DOHH2 (cell line): Measurements from ENCODE around the gene CLPTM1L.
"Not testable (repeated sequence)": the region's sequence is repeated elsewhere in the genome, so short reads cannot be mapped to it uniquely, and the experiment has no call there.

Experiments used
- H3F3A ChIP-seq: fragments of 200-600 bp; sonication (generic), shearing (Covaris generic); 2 replicates; pipeline ENCODE4 v1.6.0; 2016; ENCODE audit warnings: antibody characterized with exemption, mild to moderate bottlenecking; ENCODE audit not compliant: control insufficient read depth, insufficient read depth
- H3K27ac ChIP-seq: fragments of 200-600 bp; sonication (generic); 2 replicates; pipeline ENCODE4 v1.5.1; 2014; ENCODE audit warnings: low read depth, mild to moderate bottlenecking, low read length, moderate library complexity
- H3K27me3 ChIP-seq: fragments of 200-600 bp; sonication (generic); 2 replicates; pipeline ENCODE4 v1.6.1; 2014; ENCODE audit warnings: mild to moderate bottlenecking, low read length, mixed read lengths; ENCODE audit not compliant: control insufficient read depth
- H3K36me3 ChIP-seq: fragments of 200-600 bp; sonication (generic); 2 replicates; pipeline ENCODE4 v1.6.1; 2014; ENCODE audit warnings: mild to moderate bottlenecking, low read length, moderate library complexity, mixed read lengths; ENCODE audit not compliant: control insufficient read depth
- H3K4me1 ChIP-seq: fragments of 200-600 bp; sonication (generic); 2 replicates; pipeline ENCODE4 v1.6.1; 2014; ENCODE audit warnings: mild to moderate bottlenecking, low read length, mixed read lengths; ENCODE audit not compliant: control insufficient read depth
- H3K4me2 ChIP-seq: fragments of 200-600 bp; sonication (generic); 2 replicates; pipeline ENCODE4 v1.6.0; 2014; ENCODE audit warnings: mild to moderate bottlenecking, low read length, moderate library complexity
- H3K4me3 ChIP-seq: fragments of 200-600 bp; sonication (generic); 2 replicates; pipeline ENCODE4 v1.5.1; 2014; ENCODE audit warnings: mild to moderate bottlenecking, low read length, mixed read lengths
- H3K79me2 ChIP-seq: fragments of 200-600 bp; sonication (generic); 2 replicates; pipeline ENCODE4 v1.6.1; 2014; ENCODE audit warnings: mild to moderate bottlenecking, low read length, mixed read lengths; ENCODE audit not compliant: control insufficient read depth
- H3K9me2 ChIP-seq: fragments of 200-600 bp; sonication (generic); replicated peaks from 2 replicates; pipeline ENCODE4 v1.6.1; 2014; ENCODE audit warnings: mild to moderate bottlenecking, low read length, mixed read lengths; ENCODE audit not compliant: control insufficient read depth
- H3K9me3 ChIP-seq: fragments of 200-600 bp; sonication (generic); 2 replicates; pipeline ENCODE4 v1.6.1; 2014; ENCODE audit warnings: antibody characterized with exemption, low read length, mixed read lengths; ENCODE audit not compliant: control insufficient read depth, insufficient read depth
- H4K20me1 ChIP-seq: fragments of 200-600 bp; sonication (generic); 2 replicates; pipeline ENCODE4 v1.6.0; 2014; ENCODE audit warnings: low read depth, mild to moderate bottlenecking, antibody characterized with exemption, low read length, moderate library complexity; ENCODE audit not compliant: control insufficient read depth, insufficient read depth
- EZH2phosphoT487 ChIP-seq: fragments of 200-600 bp; sonication (generic); IDR thresholded peaks from 2 replicates; pipeline ENCODE4 v1.6.1; 2017; ENCODE audit warnings: borderline replicate concordance, mild to moderate bottlenecking, antibody characterized with exemption, low read length, moderate library complexity, mixed read lengths
- TF ChIP-seq, protein P1 (sequence below): fragments of 200-600 bp; sonication (generic); IDR thresholded peaks from one replicate; pipeline ENCODE4 v1.5.1; 2014; ENCODE audit warnings: antibody characterized with exemption, mild to moderate bottlenecking, low read depth, low read length; ENCODE audit not compliant: poor library complexity, severe bottlenecking

CLPTM1L gene

DNA sequence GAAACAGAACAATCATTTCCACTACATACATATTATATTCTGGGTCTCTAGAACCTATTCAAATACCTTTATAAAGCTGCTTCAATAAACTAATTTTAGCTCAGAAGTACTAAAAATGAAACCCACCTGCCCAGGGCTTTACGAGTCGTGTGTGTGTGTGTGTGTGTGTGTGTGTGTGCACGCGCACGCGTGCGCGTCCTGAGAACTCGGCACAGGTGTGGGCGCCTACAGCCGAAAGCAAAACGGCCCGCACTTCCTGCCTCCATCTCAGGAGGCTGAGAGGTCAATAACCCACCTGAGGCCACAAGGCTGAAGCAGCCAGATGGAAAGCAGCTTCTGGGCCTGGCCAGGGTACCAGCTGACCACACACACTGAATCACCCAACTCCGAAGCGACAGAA is 3.0 kb downstream of the CLPTM1L start:
- peaks cover 74% of the 10 kb centered on the region for H3K36me3 ChIP-seq
- peaks cover 89% of the 10 kb centered on the region for H3K79me2 ChIP-seq
- peak overlapping the region; percentile 99 for H3K4me2 ChIP-seq
- H3K4me1 ChIP-seq: peaks cover 65% of the 10 kb centered on the region
- peak overlapping the region; percentile 90 for H3K4me3 ChIP-seq
- H3F3A ChIP-seq: peaks cover 18% of the 10 kb centered on the region
- H3K27me3 ChIP-seq: no peaks in the 10 kb centered on the region
- TF ChIP-seq EZH2phosphoT487: no peak
- TF ChIP-seq, protein P1, sequence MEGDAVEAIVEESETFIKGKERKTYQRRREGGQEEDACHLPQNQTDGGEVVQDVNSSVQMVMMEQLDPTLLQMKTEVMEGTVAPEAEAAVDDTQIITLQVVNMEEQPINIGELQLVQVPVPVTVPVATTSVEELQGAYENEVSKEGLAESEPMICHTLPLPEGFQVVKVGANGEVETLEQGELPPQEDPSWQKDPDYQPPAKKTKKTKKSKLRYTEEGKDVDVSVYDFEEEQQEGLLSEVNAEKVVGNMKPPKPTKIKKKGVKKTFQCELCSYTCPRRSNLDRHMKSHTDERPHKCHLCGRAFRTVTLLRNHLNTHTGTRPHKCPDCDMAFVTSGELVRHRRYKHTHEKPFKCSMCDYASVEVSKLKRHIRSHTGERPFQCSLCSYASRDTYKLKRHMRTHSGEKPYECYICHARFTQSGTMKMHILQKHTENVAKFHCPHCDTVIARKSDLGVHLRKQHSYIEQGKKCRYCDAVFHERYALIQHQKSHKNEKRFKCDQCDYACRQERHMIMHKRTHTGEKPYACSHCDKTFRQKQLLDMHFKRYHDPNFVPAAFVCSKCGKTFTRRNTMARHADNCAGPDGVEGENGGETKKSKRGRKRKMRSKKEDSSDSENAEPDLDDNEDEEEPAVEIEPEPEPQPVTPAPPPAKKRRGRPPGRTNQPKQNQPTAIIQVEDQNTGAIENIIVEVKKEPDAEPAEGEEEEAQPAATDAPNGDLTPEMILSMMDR: no peak
- H3K27ac ChIP-seq: peak overlapping the region; percentile 88
- H4K20me1 ChIP-seq: peaks cover 7% of the 10 kb centered on the region; the same call in 1 of the 2 replicates
- no peaks in the 10 kb centered on the region for H3K9me3 ChIP-seq
- no peaks in the 10 kb centered on the region for H3K9me2 ChIP-seq

DNA sequence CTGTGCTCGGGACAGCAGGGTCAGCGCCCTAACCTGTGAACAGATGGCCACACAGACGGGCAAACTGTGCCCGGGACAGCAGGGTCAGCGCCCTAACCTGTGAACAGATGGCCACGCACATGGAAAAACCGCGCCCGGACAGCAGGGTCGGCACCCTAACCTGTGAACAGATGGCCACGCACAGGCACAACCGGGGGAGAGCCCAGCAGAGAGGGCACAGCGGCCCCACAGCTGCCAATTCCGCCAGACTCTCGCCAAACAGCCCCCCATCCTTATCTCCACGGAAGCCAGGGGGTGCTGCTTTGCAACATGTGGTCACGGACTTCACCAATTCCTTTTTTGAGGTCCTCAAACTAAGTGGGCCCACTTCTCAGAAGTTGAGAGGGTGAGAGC is 5.1 kb downstream of the CLPTM1L start:
- Histone ChIP-seq H3K36me3 (peaks cover 95% of the 10 kb centered on the region), H3K79me2 (peaks cover 97% of the 10 kb centered on the region), H3K4me1 (peaks cover 69% of the 10 kb centered on the region), H3F3A (peaks cover 18% of the 10 kb centered on the region)
- not testable (repeated sequence) for H4K20me1 ChIP-seq, H3K4me3 ChIP-seq, H3K27ac ChIP-seq, H3K4me2 ChIP-seq, H3K9me3 ChIP-seq, H3K27me3 ChIP-seq, H3K9me2 ChIP-seq

DNA sequence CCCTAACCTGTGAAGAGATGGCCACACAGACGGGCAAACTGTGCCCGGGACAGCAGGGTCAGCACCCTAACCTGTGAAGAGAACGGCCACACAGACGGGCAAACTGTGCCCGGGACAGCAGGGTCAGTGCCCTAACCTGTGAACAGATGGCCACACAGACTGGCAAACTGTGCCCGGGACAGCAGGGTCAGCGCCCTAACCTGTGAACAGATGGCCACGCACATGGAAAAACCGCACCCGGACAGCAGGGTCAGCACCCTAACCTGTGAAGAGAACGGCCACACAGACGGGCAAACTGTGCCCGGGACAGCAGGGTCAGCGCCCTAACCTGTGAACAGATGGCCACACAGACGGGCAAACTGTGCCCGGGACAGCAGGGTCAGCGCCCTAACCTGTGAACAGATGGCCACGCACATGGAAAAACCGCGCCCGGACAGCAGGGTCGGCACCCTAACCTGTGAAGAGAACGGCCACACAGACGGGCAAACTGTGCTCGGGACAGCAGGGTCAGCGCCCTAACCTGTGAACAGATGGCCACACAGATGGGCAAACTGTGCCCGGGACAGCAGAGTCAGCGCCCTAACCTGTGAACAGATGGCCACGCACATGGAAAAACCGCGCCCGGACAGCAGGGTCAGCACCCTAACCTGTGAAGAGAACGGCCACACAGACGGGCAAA is 5.6 kb downstream of the CLPTM1L start:
- not testable (repeated sequence) for H3K27me3 ChIP-seq, H3K9me2 ChIP-seq, H3K4me3 ChIP-seq, H4K20me1 ChIP-seq, H3K9me3 ChIP-seq, H3K4me2 ChIP-seq, H3K27ac ChIP-seq
- Histone ChIP-seq H3K79me2 (peaks cover 98% of the 10 kb centered on the region), H3K4me1 (peaks cover 69% of the 10 kb centered on the region), H3F3A (peaks cover 18% of the 10 kb centered on the region), H3K36me3 (peaks cover 98% of the 10 kb centered on the region)

DNA sequence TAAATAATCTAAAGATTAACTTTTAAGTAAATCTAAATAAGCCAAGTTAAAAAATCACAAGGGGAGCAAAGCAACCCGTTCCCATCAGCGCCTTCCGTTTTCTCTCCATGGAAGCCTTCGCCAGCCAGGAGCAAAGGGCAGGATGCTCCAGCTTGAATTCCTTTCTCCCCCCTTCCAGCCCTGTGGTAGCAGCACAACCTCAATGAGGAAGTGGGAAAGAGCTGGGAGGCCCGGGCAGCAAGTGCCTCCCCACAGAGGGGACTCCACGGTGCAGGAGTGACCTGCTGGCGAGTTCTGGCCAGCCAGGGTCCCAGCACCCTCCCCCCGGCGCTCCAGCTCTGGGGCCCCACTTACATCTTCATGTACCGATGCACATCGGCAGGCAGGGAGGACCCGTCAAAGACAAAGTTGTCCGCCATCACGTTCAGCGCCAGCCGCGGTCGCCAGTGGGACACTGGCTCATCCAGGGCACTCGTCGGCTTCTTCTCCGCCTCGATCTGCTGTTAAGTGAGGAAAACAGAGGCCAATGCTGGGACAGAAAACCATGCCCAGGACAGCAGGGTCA is 6.3 kb downstream of the CLPTM1L start:
- peaks cover 69% of the 10 kb centered on the region for H3K4me1 ChIP-seq
- H3K9me2 ChIP-seq: no peaks in the 10 kb centered on the region
- no peaks in the 10 kb centered on the region for H3K9me3 ChIP-seq
- no peak overlapping the region for H3K4me3 ChIP-seq
- no peaks in the 10 kb centered on the region for H3K27me3 ChIP-seq
- TF ChIP-seq EZH2phosphoT487: no peak
- TF ChIP-seq, protein P1: no peak
- peaks cover 7% of the 10 kb centered on the region for H4K20me1 ChIP-seq
- peaks cover 98% of the 10 kb centered on the region for H3K36me3 ChIP-seq
- H3K27ac ChIP-seq: no peak overlapping the region
- peaks cover 17% of the 10 kb centered on the region for H3F3A ChIP-seq
- H3K4me2 ChIP-seq: no peak overlapping the region
- H3K79me2 ChIP-seq: peaks cover 97% of the 10 kb centered on the region
